Parathyroid adenoma (tissue), 2 donors: ENCODE results near the gene CNGA1.

Experiments used
- H2AFZ ChIP-seq: fragments of 300-600 bp; sonication (generic); one replicate; pipeline ENCODE4 v1.7.0; 2017; ENCODE audit warnings: antibody characterized with exemption, mild to moderate bottlenecking
- H3K27ac ChIP-seq: fragments of 300-600 bp; sonication (generic); one replicate; pipeline ENCODE4 v1.7.0; 2017
- H3K27me3 ChIP-seq: fragments of 300-600 bp; sonication (generic); one replicate; pipeline ENCODE4 v1.7.0; 2017; ENCODE audit warnings: low read length; ENCODE audit not compliant: control insufficient read depth, insufficient read depth
- H3K36me3 ChIP-seq: fragments of 300-600 bp; sonication (generic); one replicate; pipeline ENCODE4 v1.7.0; 2017; ENCODE audit warnings: low read length; ENCODE audit not compliant: control insufficient read depth, insufficient read depth
- H3K4me1 ChIP-seq: fragments of 300-600 bp; sonication (generic); one replicate; pipeline ENCODE4 v1.7.0; 2017; ENCODE audit warnings: control low read depth
- H3K4me2 ChIP-seq: fragments of 300-600 bp; sonication (generic); one replicate; pipeline ENCODE4 v1.7.0; 2017; ENCODE audit warnings: low read length
- H3K4me3 ChIP-seq: fragments of 300-600 bp; sonication (generic); one replicate; pipeline ENCODE4 v1.7.0; 2017; ENCODE audit warnings: low read depth, low read length
- H3K79me2 ChIP-seq: fragments of 300-600 bp; sonication (generic); one replicate; pipeline ENCODE4 v1.7.0; 2017; ENCODE audit warnings: control low read depth
- H3K9ac ChIP-seq: fragments of 300-600 bp; sonication (generic); one replicate; pipeline ENCODE4 v1.7.0; 2017; ENCODE audit warnings: mild to moderate bottlenecking
- H3K9me3 ChIP-seq: fragments of 300-600 bp; sonication (generic); one replicate; pipeline ENCODE4 v1.7.0; 2017; ENCODE audit warnings: low read length; ENCODE audit not compliant: control insufficient read depth
- CTCF ChIP-seq: fragments of 300-600 bp; sonication (generic); IDR thresholded peaks from one replicate; pipeline ENCODE4 v1.7.0; 2017; ENCODE audit warnings: antibody characterized with exemption, mild to moderate bottlenecking
- donor health status: primary hyperparathyroidism.

CNGA1 gene

DNA sequence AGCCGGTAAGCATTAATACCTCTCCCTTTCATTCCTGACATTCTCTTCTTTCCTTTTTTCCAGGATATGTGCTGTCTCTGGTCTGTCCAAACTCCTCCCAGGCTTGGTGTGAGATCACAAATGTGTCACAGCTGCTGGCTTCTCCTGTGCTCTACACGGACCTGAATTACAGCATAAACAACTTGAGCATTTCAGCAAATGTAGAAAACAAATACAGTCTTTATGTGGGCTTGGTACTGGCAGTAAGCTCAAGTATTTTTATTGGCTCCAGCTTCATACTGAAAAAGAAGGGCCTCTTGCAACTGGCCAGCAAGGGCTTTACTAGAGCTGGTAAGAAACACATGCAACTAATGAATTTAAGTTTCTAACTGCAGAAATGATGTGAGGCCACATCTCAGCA is 8.5 kb upstream of the CNGA1 start:
- Histone ChIP-seq H3K4me1 (no peaks in the 10 kb centered on the region), H2AFZ (no peak overlapping the region), H3K4me3 (no peak overlapping the region), H3K36me3 (no peaks in the 10 kb centered on the region), H3K27me3 (no peaks in the 10 kb centered on the region), H3K9me3 (no peaks in the 10 kb centered on the region), H3K27ac (no peak overlapping the region), H3K79me2 (no peaks in the 10 kb centered on the region), H3K9ac (no peak overlapping the region), H3K4me2 (no peak overlapping the region)
- no peak for TF ChIP-seq CTCF

DNA sequence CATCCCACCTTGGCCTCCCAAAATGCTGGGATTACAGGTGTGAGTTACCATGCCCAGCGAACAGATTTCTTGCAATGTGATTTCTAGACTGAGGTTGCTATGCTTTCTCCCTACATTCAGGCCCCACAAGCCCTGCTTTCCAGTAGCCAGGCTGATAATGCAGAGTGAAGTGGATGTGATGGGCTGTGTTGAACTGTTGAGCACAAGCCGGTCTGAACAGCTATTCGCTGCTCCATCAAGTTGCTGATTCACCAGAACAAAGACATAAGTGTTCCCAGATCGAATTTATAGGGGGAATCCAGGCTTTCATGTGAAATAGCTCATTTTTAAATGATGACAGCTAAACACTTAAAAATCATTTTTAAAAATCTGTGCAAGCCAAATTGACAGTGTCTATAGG is 8.0 kb upstream of the CNGA1 start:
- Histone ChIP-seq H3K27ac (no peak overlapping the region), H3K4me2 (no peak overlapping the region), H3K4me1 (no peaks in the 10 kb centered on the region), H2AFZ (no peak overlapping the region), H3K9ac (no peak overlapping the region), H3K27me3 (no peaks in the 10 kb centered on the region), H3K4me3 (no peak overlapping the region), H3K9me3 (no peaks in the 10 kb centered on the region), H3K36me3 (no peaks in the 10 kb centered on the region), H3K79me2 (no peaks in the 10 kb centered on the region)
- no peak for TF ChIP-seq CTCF

DNA sequence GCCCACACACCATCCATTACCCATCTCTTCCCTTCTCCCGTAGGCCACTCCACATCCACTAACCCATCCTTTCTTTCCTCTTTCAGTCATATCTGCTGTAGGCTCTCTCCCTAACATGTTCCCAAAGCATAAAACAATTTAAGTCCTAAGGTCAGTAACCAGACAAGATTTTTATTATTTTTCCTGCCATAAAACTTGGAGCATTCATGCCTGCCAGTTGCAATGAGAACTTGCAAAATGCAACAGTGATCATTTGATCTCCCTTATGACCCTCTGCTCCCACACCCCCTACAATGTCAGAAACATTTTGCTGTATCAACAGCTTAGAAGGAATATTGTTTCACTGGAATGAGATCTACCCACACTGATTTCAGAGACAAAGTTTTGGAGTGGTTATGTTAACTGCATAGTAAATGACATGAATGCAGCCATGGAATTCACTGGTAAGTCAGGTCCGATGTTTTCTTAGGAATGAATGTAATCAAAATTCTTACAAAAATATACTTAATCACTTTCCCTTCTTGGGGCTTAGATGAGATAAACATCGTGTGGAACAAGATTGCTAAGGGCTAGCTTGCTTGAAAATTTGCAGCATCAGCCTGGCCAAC is 5.8 kb upstream of the CNGA1 start:
- no peak overlapping the region for H2AFZ ChIP-seq
- H3K4me1 ChIP-seq = no peaks in the 10 kb centered on the region
- no peaks in the 10 kb centered on the region for H3K79me2 ChIP-seq
- H3K36me3 ChIP-seq = no peaks in the 10 kb centered on the region
- no peak overlapping the region for H3K9ac ChIP-seq
- H3K9me3 ChIP-seq = no peaks in the 10 kb centered on the region
- no peak for TF ChIP-seq CTCF
- H3K4me3 ChIP-seq = no peak overlapping the region
- no peak overlapping the region for H3K27ac ChIP-seq
- no peak overlapping the region for H3K4me2 ChIP-seq
- H3K27me3 ChIP-seq = no peaks in the 10 kb centered on the region

DNA sequence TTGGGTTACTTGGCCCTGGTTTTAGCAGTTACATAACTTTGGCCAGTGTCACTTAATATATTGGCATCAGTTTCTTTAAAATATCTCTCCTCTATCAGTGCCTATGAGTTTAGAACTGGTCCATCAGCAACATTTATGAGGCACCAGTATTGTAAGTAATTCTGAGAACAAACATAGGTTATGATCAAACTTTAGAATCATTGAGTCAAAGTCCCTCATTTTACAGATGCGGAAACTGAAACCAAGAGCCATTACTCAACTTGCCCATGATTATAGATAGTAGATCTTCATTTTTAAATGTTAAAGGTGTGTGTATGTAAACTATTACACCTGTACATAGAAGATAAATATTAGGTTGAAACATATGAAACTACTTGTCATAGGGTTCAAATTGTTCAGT is 4.6 kb upstream of the CNGA1 start:
- Histone ChIP-seq H2AFZ (no peak overlapping the region), H3K27ac (no peak overlapping the region), H3K4me3 (no peak overlapping the region)

More for the DNA sequence above, 4.6 kb upstream of the CNGA1 start:
- Histone ChIP-seq H3K9me3 (no peaks in the 10 kb centered on the region), H3K36me3 (no peaks in the 10 kb centered on the region), H3K79me2 (no peaks in the 10 kb centered on the region), H3K9ac (no peak overlapping the region), H3K4me1 (no peaks in the 10 kb centered on the region), H3K4me2 (no peak overlapping the region), H3K27me3 (no peaks in the 10 kb centered on the region)
- no peak for TF ChIP-seq CTCF
